SK-N-SH treated with all-trans-retinoic acid at 6 μM for 48 hours (cell line): Measurements from ENCODE around the gene RELL1.

Experiments
- ATAC-seq: fragments of 200-7000 bp; cut with Tn5 transposase; 3 replicates; pipeline ENCODE4 v1.9.1; 2020; ENCODE audit warnings: mild to moderate bottlenecking, moderate library complexity
- BACH2 ChIP-seq: fragments of 250-450 bp; sonication (Bioruptor Pico); IDR thresholded peaks from 2 replicates; pipeline ENCODE4 v1.9.0; 2021; ENCODE audit warnings: mild to moderate bottlenecking, borderline replicate concordance
- CSDC2 ChIP-seq: fragments of 250-450 bp; sonication (Bioruptor Pico); IDR thresholded peaks from 2 replicates; pipeline ENCODE4 v1.5.0; 2020; ENCODE audit warnings: mild to moderate bottlenecking, moderate library complexity
- ESRRG ChIP-seq: fragments of 250-450 bp; sonication (Bioruptor Pico); IDR thresholded peaks from 2 replicates; pipeline ENCODE4 v1.6.1; 2021; ENCODE audit warnings: mild to moderate bottlenecking
- GLIS3 ChIP-seq: fragments of 250-450 bp; sonication (Bioruptor Pico); IDR thresholded peaks from 2 replicates; pipeline ENCODE4 v1.5.0; 2020; ENCODE audit warnings: mild to moderate bottlenecking, moderate library complexity
- ISL1 ChIP-seq: fragments of 250-450 bp; sonication (Bioruptor Pico); IDR thresholded peaks from 2 replicates; pipeline ENCODE4 v2.1.2; 2022; ENCODE audit warnings: mild to moderate bottlenecking, moderate library complexity
- OSR1 ChIP-seq: fragments of 250-450 bp; sonication (Bioruptor Pico); IDR thresholded peaks from 2 replicates; pipeline ENCODE4 v1.8.0; 2022; ENCODE audit warnings: moderate library complexity, mild to moderate bottlenecking, inconsistent platforms
- PPARA ChIP-seq: fragments of 250-450 bp; sonication (Bioruptor Pico); IDR thresholded peaks from 2 replicates; pipeline ENCODE4 v1.5.0; 2020; ENCODE audit warnings: mild to moderate bottlenecking, borderline replicate concordance
- RARB ChIP-seq: fragments of 250-450 bp; sonication (Bioruptor Pico); IDR thresholded peaks from 2 replicates; pipeline ENCODE4 v1.8.0; 2021; ENCODE audit warnings: mild to moderate bottlenecking, moderate library complexity
- SNAI2 ChIP-seq: fragments of 250-450 bp; sonication (Bioruptor Pico); IDR thresholded peaks from 2 replicates; pipeline ENCODE4 v1.5.0; 2020; ENCODE audit warnings: mild to moderate bottlenecking, moderate library complexity
- TCF4 ChIP-seq: fragments of 250-450 bp; sonication (Bioruptor Pico); IDR thresholded peaks from 2 replicates; pipeline ENCODE4 v1.8.0; 2021; ENCODE audit warnings: mild to moderate bottlenecking, moderate library complexity, borderline replicate concordance
- ZC3H10 ChIP-seq: fragments of 250-450 bp; sonication (Bioruptor Pico); IDR thresholded peaks from 2 replicates; pipeline ENCODE4 v1.5.1; 2021; ENCODE audit warnings: mild to moderate bottlenecking, moderate library complexity
- ZFP3 ChIP-seq: fragments of 250-450 bp; sonication (Bioruptor Pico); IDR thresholded peaks from 2 replicates; pipeline ENCODE4 v1.5.0; 2020; ENCODE audit warnings: mild to moderate bottlenecking, moderate library complexity
- ZFP30 ChIP-seq: fragments of 450-650 bp; formaldehyde crosslinking; IDR thresholded peaks from 2 replicates; pipeline ENCODE4 v1.5.0; 2022; ENCODE audit warnings: mild to moderate bottlenecking, moderate library complexity
- ZNF70 ChIP-seq: fragments of 450-650 bp; formaldehyde crosslinking; IDR thresholded peaks from 2 replicates; pipeline ENCODE4 v1.5.0; 2020; ENCODE audit warnings: mild to moderate bottlenecking, moderate library complexity
- TF ChIP-seq, protein P1 (sequence below): fragments of 250-450 bp; sonication (Bioruptor Pico); IDR thresholded peaks from 2 replicates; pipeline ENCODE4 v1.5.1; 2020; ENCODE audit warnings: low read depth, mild to moderate bottlenecking, moderate library complexity
- TF ChIP-seq, protein P2 (sequence below): fragments of 250-450 bp; sonication (Bioruptor Pico); IDR thresholded peaks from 2 replicates; pipeline ENCODE4 v1.5.0; 2020; ENCODE audit warnings: mild to moderate bottlenecking, moderate library complexity
- TF ChIP-seq, protein P3 (sequence below): fragments of 250-450 bp; sonication (Bioruptor Pico); IDR thresholded peaks from 2 replicates; pipeline ENCODE4 v1.8.0; 2020; ENCODE audit warnings: mild to moderate bottlenecking, moderate library complexity, borderline replicate concordance
- TF ChIP-seq, protein P4 (sequence below): fragments of 250-450 bp; sonication (Bioruptor Pico); IDR thresholded peaks from 2 replicates; pipeline ENCODE4 v1.5.1; 2021; ENCODE audit warnings: mild to moderate bottlenecking, moderate library complexity
- TF ChIP-seq, protein P5 (sequence below): fragments of 250-450 bp; sonication (Bioruptor Pico); IDR thresholded peaks from 2 replicates; pipeline ENCODE4 v1.8.0; 2021; ENCODE audit warnings: low read depth, mild to moderate bottlenecking, moderate library complexity, borderline replicate concordance

The RELL1 gene

DNA sequence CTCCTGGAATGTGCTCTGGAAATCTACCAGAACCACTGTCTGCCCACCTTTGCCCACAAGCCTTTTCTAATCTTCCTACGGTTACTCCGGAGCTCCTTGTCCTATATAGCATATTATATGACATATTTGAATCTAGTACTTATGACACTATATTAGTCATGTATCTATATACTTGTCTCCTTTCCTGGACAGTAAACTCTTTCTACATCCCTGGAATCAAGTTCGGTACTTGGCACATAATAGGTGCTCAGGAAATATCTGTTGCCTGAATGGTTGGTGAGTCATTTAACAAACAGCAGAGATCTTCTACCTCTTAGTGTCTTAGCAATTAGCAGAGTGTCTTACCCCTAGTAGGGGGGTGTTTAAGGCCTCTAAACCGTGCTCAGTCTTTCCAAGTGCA, 123.6 kb downstream of the RELL1 start:
- TF ChIP-seq BACH2 (CRISPR knock-in tag) (no peak), CSDC2 (CRISPR knock-in tag) (no peak), ZFP30 (no peak), RARB (CRISPR knock-in tag) (no peak), ZFP3 (CRISPR knock-in tag) (no peak), OSR1 (CRISPR knock-in tag) (no peak)
- TF ChIP-seq, protein P1, sequence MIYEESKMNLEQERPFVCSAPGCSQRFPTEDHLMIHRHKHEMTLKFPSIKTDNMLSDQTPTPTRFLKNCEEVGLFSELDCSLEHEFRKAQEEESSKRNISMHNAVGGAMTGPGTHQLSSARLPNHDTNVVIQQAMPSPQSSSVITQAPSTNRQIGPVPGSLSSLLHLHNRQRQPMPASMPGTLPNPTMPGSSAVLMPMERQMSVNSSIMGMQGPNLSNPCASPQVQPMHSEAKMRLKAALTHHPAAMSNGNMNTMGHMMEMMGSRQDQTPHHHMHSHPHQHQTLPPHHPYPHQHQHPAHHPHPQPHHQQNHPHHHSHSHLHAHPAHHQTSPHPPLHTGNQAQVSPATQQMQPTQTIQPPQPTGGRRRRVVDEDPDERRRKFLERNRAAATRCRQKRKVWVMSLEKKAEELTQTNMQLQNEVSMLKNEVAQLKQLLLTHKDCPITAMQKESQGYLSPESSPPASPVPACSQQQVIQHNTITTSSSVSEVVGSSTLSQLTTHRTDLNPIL: no peak
- ATAC-seq: no peak

DNA sequence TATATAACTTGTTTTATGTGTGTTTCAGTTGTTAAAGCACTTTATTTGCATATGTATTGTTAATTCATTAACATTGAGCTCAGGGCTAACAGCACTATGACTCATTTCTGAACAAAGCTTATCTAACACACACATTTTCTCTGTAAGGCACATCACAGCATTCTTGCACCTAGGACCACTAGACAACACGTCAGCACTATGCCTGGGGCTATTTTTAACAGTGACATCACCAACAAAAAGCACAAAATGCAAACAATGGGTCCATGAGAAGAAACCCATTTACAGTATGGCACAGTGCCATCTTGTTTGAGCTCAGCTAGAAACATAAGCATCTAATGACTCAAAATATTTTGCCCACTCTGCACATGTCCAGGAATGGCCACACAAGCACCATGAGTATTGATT, 124.4 kb downstream of the RELL1 start:
- TF ChIP-seq, protein P1: no peak
- TF ChIP-seq, protein P2, sequence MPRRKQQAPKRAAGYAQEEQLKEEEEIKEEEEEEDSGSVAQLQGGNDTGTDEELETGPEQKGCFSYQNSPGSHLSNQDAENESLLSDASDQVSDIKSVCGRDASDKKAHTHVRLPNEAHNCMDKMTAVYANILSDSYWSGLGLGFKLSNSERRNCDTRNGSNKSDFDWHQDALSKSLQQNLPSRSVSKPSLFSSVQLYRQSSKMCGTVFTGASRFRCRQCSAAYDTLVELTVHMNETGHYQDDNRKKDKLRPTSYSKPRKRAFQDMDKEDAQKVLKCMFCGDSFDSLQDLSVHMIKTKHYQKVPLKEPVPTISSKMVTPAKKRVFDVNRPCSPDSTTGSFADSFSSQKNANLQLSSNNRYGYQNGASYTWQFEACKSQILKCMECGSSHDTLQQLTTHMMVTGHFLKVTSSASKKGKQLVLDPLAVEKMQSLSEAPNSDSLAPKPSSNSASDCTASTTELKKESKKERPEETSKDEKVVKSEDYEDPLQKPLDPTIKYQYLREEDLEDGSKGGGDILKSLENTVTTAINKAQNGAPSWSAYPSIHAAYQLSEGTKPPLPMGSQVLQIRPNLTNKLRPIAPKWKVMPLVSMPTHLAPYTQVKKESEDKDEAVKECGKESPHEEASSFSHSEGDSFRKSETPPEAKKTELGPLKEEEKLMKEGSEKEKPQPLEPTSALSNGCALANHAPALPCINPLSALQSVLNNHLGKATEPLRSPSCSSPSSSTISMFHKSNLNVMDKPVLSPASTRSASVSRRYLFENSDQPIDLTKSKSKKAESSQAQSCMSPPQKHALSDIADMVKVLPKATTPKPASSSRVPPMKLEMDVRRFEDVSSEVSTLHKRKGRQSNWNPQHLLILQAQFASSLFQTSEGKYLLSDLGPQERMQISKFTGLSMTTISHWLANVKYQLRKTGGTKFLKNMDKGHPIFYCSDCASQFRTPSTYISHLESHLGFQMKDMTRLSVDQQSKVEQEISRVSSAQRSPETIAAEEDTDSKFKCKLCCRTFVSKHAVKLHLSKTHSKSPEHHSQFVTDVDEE (CRISPR knock-in tag): no peak
- no peak for TF ChIP-seq ESRRG
- no peak for TF ChIP-seq PPARA (CRISPR knock-in tag)
- TF ChIP-seq, protein P3, sequence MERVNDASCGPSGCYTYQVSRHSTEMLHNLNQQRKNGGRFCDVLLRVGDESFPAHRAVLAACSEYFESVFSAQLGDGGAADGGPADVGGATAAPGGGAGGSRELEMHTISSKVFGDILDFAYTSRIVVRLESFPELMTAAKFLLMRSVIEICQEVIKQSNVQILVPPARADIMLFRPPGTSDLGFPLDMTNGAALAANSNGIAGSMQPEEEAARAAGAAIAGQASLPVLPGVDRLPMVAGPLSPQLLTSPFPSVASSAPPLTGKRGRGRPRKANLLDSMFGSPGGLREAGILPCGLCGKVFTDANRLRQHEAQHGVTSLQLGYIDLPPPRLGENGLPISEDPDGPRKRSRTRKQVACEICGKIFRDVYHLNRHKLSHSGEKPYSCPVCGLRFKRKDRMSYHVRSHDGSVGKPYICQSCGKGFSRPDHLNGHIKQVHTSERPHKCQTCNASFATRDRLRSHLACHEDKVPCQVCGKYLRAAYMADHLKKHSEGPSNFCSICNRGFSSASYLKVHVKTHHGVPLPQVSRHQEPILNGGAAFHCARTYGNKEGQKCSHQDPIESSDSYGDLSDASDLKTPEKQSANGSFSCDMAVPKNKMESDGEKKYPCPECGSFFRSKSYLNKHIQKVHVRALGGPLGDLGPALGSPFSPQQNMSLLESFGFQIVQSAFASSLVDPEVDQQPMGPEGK (CRISPR knock-in tag): no peak
- no peak for TF ChIP-seq ZNF70 (CRISPR knock-in tag)
- no peak for TF ChIP-seq BACH2 (CRISPR knock-in tag)
- TF ChIP-seq, protein P4, sequence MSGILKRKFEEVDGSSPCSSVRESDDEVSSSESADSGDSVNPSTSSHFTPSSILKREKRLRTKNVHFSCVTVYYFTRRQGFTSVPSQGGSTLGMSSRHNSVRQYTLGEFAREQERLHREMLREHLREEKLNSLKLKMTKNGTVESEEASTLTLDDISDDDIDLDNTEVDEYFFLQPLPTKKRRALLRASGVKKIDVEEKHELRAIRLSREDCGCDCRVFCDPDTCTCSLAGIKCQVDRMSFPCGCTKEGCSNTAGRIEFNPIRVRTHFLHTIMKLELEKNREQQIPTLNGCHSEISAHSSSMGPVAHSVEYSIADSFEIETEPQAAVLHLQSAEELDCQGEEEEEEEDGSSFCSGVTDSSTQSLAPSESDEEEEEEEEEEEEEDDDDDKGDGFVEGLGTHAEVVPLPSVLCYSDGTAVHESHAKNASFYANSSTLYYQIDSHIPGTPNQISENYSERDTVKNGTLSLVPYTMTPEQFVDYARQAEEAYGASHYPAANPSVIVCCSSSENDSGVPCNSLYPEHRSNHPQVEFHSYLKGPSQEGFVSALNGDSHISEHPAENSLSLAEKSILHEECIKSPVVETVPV (CRISPR knock-in tag): no peak
- no peak for TF ChIP-seq ISL1 (CRISPR knock-in tag)
- ATAC-seq: no peak

DNA sequence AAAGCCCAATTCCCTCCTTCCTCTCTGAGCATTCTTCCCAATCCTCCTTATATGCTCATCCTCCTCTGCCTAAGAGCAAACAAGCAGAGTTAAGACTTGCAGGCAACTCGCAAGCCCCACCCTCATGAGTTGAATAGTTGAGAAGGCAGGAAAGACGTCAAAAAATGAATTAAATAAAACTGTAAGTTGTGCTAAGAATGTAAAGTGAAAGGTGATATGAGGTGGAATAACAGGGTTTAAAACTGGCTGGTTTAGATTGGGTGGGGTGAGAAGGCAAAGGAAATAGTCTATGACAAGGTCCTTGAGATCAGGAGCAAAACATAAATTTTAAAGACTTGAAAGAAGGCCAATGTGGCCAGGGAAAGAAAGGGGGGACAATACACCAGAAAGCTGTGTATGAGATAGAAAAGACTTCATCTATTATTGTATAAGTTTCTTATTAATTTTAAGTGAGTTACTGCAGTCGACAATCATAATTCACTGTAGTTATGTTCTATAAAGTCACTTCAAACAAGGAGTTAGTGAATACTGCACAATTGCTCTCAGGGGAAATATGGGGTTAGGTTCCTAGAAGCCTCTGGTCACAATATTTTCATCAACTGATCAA, 124.9 kb downstream of the RELL1 start:
- TF ChIP-seq, protein P5, sequence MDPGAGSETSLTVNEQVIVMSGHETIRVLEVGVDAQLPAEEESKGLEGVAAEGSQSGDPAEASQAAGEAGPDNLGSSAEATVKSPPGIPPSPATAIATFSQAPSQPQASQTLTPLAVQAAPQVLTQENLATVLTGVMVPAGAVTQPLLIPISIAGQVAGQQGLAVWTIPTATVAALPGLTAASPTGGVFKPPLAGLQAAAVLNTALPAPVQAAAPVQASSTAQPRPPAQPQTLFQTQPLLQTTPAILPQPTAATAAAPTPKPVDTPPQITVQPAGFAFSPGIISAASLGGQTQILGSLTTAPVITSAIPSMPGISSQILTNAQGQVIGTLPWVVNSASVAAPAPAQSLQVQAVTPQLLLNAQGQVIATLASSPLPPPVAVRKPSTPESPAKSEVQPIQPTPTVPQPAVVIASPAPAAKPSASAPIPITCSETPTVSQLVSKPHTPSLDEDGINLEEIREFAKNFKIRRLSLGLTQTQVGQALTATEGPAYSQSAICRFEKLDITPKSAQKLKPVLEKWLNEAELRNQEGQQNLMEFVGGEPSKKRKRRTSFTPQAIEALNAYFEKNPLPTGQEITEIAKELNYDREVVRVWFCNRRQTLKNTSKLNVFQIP (CRISPR knock-in tag): no peak
- TF ChIP-seq GLIS3 (CRISPR knock-in tag): no peak
- no peak for TF ChIP-seq SNAI2 (CRISPR knock-in tag)
- TF ChIP-seq ESRRG: no peak
- TF ChIP-seq, protein P1: no peak
- TF ChIP-seq ISL1 (CRISPR knock-in tag): no peak
- no peak for TF ChIP-seq ZNF70 (CRISPR knock-in tag)
- no peak for TF ChIP-seq PPARA (CRISPR knock-in tag)
- no peak for TF ChIP-seq CSDC2 (CRISPR knock-in tag)
- TF ChIP-seq, protein P2 (CRISPR knock-in tag): no peak
- TF ChIP-seq TCF4 (CRISPR knock-in tag): no peak
- TF ChIP-seq ZC3H10 (CRISPR knock-in tag): no peak
- TF ChIP-seq, protein P4 (CRISPR knock-in tag): no peak
- no peak for TF ChIP-seq BACH2 (CRISPR knock-in tag)
- no peak for TF ChIP-seq ZFP30
- ATAC-seq: no peak
